ENCODE data around the gene SEMA4F.

DNA sequence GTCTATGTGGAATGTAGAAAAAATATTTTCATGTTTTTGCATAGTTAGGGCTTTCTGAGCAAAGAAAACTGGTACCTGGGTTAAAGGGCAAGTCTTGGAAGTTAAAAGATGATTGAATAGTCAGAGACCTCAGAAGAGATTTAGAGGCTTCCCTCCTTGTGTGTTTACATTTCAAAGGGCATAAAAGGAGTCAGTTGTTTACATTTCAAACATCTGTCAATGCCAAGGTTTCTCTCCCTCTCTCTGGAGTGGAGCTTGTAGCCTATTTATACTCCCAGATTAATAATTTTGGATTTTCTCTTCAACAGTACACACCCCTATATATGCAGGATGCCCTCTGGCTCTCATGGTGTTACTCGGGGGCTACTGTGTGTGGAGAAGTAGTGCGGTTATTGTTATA is 14.5 kb upstream of the SEMA4F start:
- no peak for TF ChIP-seq EZH2phosphoT487 (IDR thresholded peaks at IDR 0.05; ENCODE audit: low read depth, severe bottlenecking, unreplicated experiment)
- no peak for TF ChIP-seq CTCF (IDR thresholded peaks at IDR 0.05; ENCODE audit: poor library complexity)
